ENCODE measurements around the gene NGDN. TPM values are rescaled to one million over a fixed set of nuclear protein-coding genes. Genes with fewer than 3 reads are reported as not detected.

The NGDN gene
- total and polyA plus RNA-seq, 2 donors (not counting 3 experiments of a cell fraction or from before 2014, with no cell fraction given): 25.6 to 36.5 TPM

- H3K9ac ChIP-seq (replicated peaks; ENCODE audit: extremely low read depth, insufficient read depth, low read length): no peak overlapping the region
- no peak for FAIRE-seq
- dilution Hi-C loops (cut with MboI; ENCODE audit: extremely low pct_ligation_motif_present, low sequenced_read_pairs) (no loop called here), intact Hi-C loops (cut with micrococcal nuclease) (no loop called here)
- H3K4me2 ChIP-seq (ENCODE audit: insufficient read depth, low read length): no peak overlapping the region
- CTCF ChIA-PET: interaction anchor here (1.1 kb wide), 1 partner anchor 13 kb away, joined by 3 read pairs; no protein-coding TSS in a partner anchor
- no peaks in the 10 kb centered on the region for H4K20me1 ChIP-seq (replicated peaks; ENCODE audit: control insufficient read depth, extremely low read depth, insufficient read depth, low read length)
- no peaks in the 10 kb centered on the region for H3K36me3 ChIP-seq (ENCODE audit: control insufficient read depth in 2 of 2, extremely low read depth in 1 of 2, insufficient read depth in 2 of 2, low read length in 2 of 2)
- no peak overlapping the region for H2AFZ ChIP-seq (ENCODE audit: low read depth, low read length)
- no TSS peak for BruUV-seq (replicated peaks)
- peaks cover 4 to 8% of the 10 kb centered on the region in 2 experiments for H3K27me3 ChIP-seq (ENCODE audit: control insufficient read depth in 2 of 2, insufficient read depth in 2 of 2, low read length in 2 of 2)
- no peak overlapping the region for H3K27ac ChIP-seq (ENCODE audit: insufficient read depth, low read depth, low read length)
- DNase-seq (ENCODE audit: low read depth, low spot score): no peak
- H3K9me3 ChIP-seq (replicated peaks; ENCODE audit: control insufficient read depth, insufficient read depth, low read length): no peaks in the 10 kb centered on the region
- H3K4me3 ChIP-seq (replicated peaks in 1 of 3; ENCODE audit: insufficient read depth in 1 of 3, low read depth in 1 of 3, low read length in 3 of 3): no peak overlapping the region
- POLR2A ChIA-PET: no interaction called here
- no peaks in the 10 kb centered on the region for H3K4me1 ChIP-seq (ENCODE audit: control insufficient read depth, extremely low read depth, insufficient read depth, low read length)
- no peaks in the 10 kb centered on the region for H3K79me2 ChIP-seq (ENCODE audit: control insufficient read depth, insufficient read depth, low read length)
- H3K9me1 ChIP-seq (replicated peaks; ENCODE audit: control insufficient read depth, extremely low read depth, insufficient read depth, low read length): no peaks in the 10 kb centered on the region
- TF ChIP-seq EZH2 (IDR thresholded peaks at IDR 0.05; ENCODE audit: borderline replicate concordance, low read depth, low read length, severe bottlenecking): no peak
- TF ChIP-seq MYC (IDR thresholded peaks at IDR 0.05; ENCODE audit: low read depth, low read length): no peak
- TF ChIP-seq POLR2AphosphoS5 (IDR thresholded peaks at IDR 0.05; ENCODE audit: insufficient read depth, low read depth, low read length): no peak
- TF ChIP-seq, protein P1, sequence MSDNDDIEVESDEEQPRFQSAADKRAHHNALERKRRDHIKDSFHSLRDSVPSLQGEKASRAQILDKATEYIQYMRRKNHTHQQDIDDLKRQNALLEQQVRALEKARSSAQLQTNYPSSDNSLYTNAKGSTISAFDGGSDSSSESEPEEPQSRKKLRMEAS (IDR thresholded peaks at IDR 0.05; ENCODE audit: insufficient read depth, insufficient read length): no peak
- no peak for TF ChIP-seq GATA2 (IDR thresholded peaks at IDR 0.05; ENCODE audit: insufficient read depth, insufficient read length, low read depth, low read length)
- no peak for TF ChIP-seq JUN (IDR thresholded peaks at IDR 0.05; ENCODE audit: borderline replicate concordance, insufficient read depth, insufficient read length, low read depth)
- no peak for TF ChIP-seq FOS (IDR thresholded peaks at IDR 0.05; ENCODE audit: borderline replicate concordance, insufficient read depth, low read length)
- TF ChIP-seq, protein P2, sequence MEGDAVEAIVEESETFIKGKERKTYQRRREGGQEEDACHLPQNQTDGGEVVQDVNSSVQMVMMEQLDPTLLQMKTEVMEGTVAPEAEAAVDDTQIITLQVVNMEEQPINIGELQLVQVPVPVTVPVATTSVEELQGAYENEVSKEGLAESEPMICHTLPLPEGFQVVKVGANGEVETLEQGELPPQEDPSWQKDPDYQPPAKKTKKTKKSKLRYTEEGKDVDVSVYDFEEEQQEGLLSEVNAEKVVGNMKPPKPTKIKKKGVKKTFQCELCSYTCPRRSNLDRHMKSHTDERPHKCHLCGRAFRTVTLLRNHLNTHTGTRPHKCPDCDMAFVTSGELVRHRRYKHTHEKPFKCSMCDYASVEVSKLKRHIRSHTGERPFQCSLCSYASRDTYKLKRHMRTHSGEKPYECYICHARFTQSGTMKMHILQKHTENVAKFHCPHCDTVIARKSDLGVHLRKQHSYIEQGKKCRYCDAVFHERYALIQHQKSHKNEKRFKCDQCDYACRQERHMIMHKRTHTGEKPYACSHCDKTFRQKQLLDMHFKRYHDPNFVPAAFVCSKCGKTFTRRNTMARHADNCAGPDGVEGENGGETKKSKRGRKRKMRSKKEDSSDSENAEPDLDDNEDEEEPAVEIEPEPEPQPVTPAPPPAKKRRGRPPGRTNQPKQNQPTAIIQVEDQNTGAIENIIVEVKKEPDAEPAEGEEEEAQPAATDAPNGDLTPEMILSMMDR (IDR thresholded peaks at IDR 0.05; ENCODE audit: extremely low read depth in 1 of 2, insufficient read depth in 1 of 2, low read depth in 1 of 2, low read length in 2 of 2): no peak
- no peak for TF ChIP-seq POLR2A (IDR thresholded peaks at IDR 0.05; ENCODE audit: low read depth, low read length)
Observed at GRCh38 chr14:23443411-23443812, 26.1 kb upstream of the NGDN start.
